ENCODE measurements around the gene SLCO2B1.

The SLCO2B1 gene

GRCh38 chr11:75193271-75193670 lies 42.4 kb downstream of the SLCO2B1 start:
- ChIA-PET CTCF (interaction anchor here (4.5 kb wide), 1 partner anchor 12 kb away, joined by 24 read pairs; no protein-coding TSS in a partner anchor), POLR2A (no interaction called here)
- no peak for DNase-seq (ENCODE audit: extremely low spot score)
- TF ChIP-seq CTBP1 (IDR thresholded peaks at IDR 0.05; ENCODE audit: borderline replicate concordance) = no peak
- no peak for TF ChIP-seq LEF1 (IDR thresholded peaks at IDR 0.05; ENCODE audit: borderline replicate concordance)
- no peak for TF ChIP-seq SP1 (IDR thresholded peaks at IDR 0.05)
- TF ChIP-seq TARDBP (IDR thresholded peaks at IDR 0.05) = no peak
- TF ChIP-seq SUZ12 (IDR thresholded peaks at IDR 0.05) = no peak
- TF ChIP-seq, protein P1, sequence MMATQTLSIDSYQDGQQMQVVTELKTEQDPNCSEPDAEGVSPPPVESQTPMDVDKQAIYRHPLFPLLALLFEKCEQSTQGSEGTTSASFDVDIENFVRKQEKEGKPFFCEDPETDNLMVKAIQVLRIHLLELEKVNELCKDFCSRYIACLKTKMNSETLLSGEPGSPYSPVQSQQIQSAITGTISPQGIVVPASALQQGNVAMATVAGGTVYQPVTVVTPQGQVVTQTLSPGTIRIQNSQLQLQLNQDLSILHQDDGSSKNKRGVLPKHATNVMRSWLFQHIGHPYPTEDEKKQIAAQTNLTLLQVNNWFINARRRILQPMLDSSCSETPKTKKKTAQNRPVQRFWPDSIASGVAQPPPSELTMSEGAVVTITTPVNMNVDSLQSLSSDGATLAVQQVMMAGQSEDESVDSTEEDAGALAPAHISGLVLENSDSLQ (IDR thresholded peaks at IDR 0.05) = no peak
- TF ChIP-seq NFRKB (IDR thresholded peaks at IDR 0.05) = no peak
- TF ChIP-seq FOXK2 (IDR thresholded peaks at IDR 0.05) = no peak
- TF ChIP-seq ARNT (IDR thresholded peaks at IDR 0.05) = no peak
- no peak for TF ChIP-seq FOXM1 (IDR thresholded peaks at IDR 0.05; ENCODE audit: borderline replicate concordance)
- TF ChIP-seq ELF4 (IDR thresholded peaks at IDR 0.05) = no peak
- no peak for TF ChIP-seq FOXA1 (IDR thresholded peaks at IDR 0.05)
- no peak for TF ChIP-seq BHLHE40 (IDR thresholded peaks at IDR 0.05; ENCODE audit: borderline replicate concordance)
- no peak for TF ChIP-seq HDGF (IDR thresholded peaks at IDR 0.05; ENCODE audit: borderline replicate concordance)
- no peak for TF ChIP-seq L3MBTL2 (conservative IDR thresholded peaks at IDR 0.05)
- TF ChIP-seq ZNF384 (IDR thresholded peaks at IDR 0.05) = no peak

GRCh38 chr11:75193711-75194110 lies 42.8 kb downstream of the SLCO2B1 start:
- POLR2A ChIA-PET = no interaction called here
- no peak for TF ChIP-seq ELF4 (IDR thresholded peaks at IDR 0.05)
- DNase-seq (ENCODE audit: extremely low spot score) = no peak
- CTCF ChIA-PET = interaction anchor here (4.5 kb wide), 1 partner anchor 11 kb away, joined by 24 read pairs; no protein-coding TSS in a partner anchor

DNA sequence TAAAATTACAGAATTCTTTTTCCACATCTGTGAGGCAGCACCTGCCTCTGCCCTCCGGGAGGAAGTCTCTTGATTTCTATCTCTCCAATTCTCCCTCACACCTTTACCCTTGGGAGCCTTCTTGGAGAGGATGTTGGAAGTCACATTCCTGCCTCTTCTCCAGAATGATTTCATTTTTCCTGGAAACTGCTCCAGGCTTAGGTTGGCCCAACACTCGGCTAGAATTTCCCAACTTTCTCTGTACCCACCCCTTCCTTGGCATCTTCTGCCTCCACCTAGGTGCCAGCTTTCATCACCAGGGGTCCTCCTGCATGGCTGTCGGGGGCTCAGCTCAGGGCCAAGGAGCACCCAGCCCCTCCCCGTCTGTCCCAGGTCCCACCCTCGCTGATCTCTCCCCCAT lies 43.2 kb downstream of the SLCO2B1 start:
- TF ChIP-seq BHLHE40 (IDR thresholded peaks at IDR 0.05; ENCODE audit: borderline replicate concordance) (no peak), FOXM1 (IDR thresholded peaks at IDR 0.05; ENCODE audit: borderline replicate concordance) (no peak)
- no peak for DNase-seq (ENCODE audit: extremely low spot score)
- POLR2A ChIA-PET = no interaction called here
- CTCF ChIA-PET = interaction anchor here (1.1 to 4.5 kb wide), 2 partner anchors 11 to 54 kb away, joined by 5 to 24 read pairs; no protein-coding TSS in a partner anchor

- POLR2A ChIA-PET = no interaction called here
- CTCF ChIA-PET = interaction anchor here (1.0 to 4.5 kb wide), 6 partner anchors 10 to 55 kb away, joined by 3 to 24 read pairs (median 4); no protein-coding TSS in a partner anchor
- no peak for TF ChIP-seq ARNT (IDR thresholded peaks at IDR 0.05)
- TF ChIP-seq CTBP1 (IDR thresholded peaks at IDR 0.05; ENCODE audit: borderline replicate concordance) = no peak
- TF ChIP-seq SUZ12 (IDR thresholded peaks at IDR 0.05) = no peak
- TF ChIP-seq HDGF (IDR thresholded peaks at IDR 0.05; ENCODE audit: borderline replicate concordance) = no peak
- no peak for TF ChIP-seq ZNF384 (IDR thresholded peaks at IDR 0.05)
- no peak for DNase-seq (ENCODE audit: extremely low spot score)
Observed at GRCh38 chr11:75195167-75195962, 44.5 kb downstream of the SLCO2B1 start.

- no peak for TF ChIP-seq FOXK2 (IDR thresholded peaks at IDR 0.05)
- TF ChIP-seq SUZ12 (IDR thresholded peaks at IDR 0.05) = no peak
- no peak for TF ChIP-seq NFRKB (IDR thresholded peaks at IDR 0.05)
- no peak for TF ChIP-seq CTBP1 (IDR thresholded peaks at IDR 0.05; ENCODE audit: borderline replicate concordance)
- TF ChIP-seq ZNF384 (IDR thresholded peaks at IDR 0.05) = no peak
- no peak for TF ChIP-seq FOXA1 (IDR thresholded peaks at IDR 0.05)
- TF ChIP-seq, protein P1 (IDR thresholded peaks at IDR 0.05) = no peak
- TF ChIP-seq L3MBTL2 (conservative IDR thresholded peaks at IDR 0.05) = no peak
- TF ChIP-seq FOXM1 (IDR thresholded peaks at IDR 0.05; ENCODE audit: borderline replicate concordance) = no peak
- no peak for TF ChIP-seq SP1 (IDR thresholded peaks at IDR 0.05)
- ChIA-PET POLR2A (no interaction called here), CTCF (interaction anchor here (0.9 to 4.5 kb wide), 5 partner anchors 9 to 56 kb away, joined by 4 to 24 read pairs (median 4); no protein-coding TSS in a partner anchor)
- no peak for DNase-seq (ENCODE audit: extremely low spot score)
Observed at GRCh38 chr11:75196426-75196825, 45.5 kb downstream of the SLCO2B1 start.

- DNase-seq (ENCODE audit: extremely low spot score) = no peak
- CTCF ChIA-PET = no interaction called here
- TF ChIP-seq SUZ12 (IDR thresholded peaks at IDR 0.05) = no peak
- no peak for TF ChIP-seq TARDBP (IDR thresholded peaks at IDR 0.05)
- no peak for TF ChIP-seq HDGF (IDR thresholded peaks at IDR 0.05; ENCODE audit: borderline replicate concordance)
- TF ChIP-seq FOXA1 (IDR thresholded peaks at IDR 0.05) = no peak
- TF ChIP-seq BHLHE40 (IDR thresholded peaks at IDR 0.05; ENCODE audit: borderline replicate concordance) = no peak
- TF ChIP-seq LEF1 (IDR thresholded peaks at IDR 0.05; ENCODE audit: borderline replicate concordance) = no peak
- TF ChIP-seq, protein P1 (IDR thresholded peaks at IDR 0.05) = no peak
- no peak for TF ChIP-seq ARNT (IDR thresholded peaks at IDR 0.05)
- POLR2A ChIA-PET = no interaction called here
Observed at GRCh38 chr11:75197512-75198277, 46.8 kb downstream of the SLCO2B1 start.
